WI38 (cell line): ENCODE measurements around the gene EBPL.

Experiments used
- H3K4me3 ChIP-seq: 2 replicates; pipeline ENCODE4 v1.5.1; 2011; ENCODE audit warnings: low read depth, mild to moderate bottlenecking, control low read depth, low read length
- CTCF ChIP-seq: IDR thresholded peaks from 2 replicates; pipeline ENCODE4 v1.5.1; 2012; ENCODE audit warnings: low read depth, mild to moderate bottlenecking, control low read depth, low read length

The EBPL gene

GRCh38 chr13:49653478-49653877 lies 37.8 kb downstream of the EBPL start:
- TF ChIP-seq CTCF = no peak
- no peak overlapping the region for H3K4me3 ChIP-seq

DNA sequence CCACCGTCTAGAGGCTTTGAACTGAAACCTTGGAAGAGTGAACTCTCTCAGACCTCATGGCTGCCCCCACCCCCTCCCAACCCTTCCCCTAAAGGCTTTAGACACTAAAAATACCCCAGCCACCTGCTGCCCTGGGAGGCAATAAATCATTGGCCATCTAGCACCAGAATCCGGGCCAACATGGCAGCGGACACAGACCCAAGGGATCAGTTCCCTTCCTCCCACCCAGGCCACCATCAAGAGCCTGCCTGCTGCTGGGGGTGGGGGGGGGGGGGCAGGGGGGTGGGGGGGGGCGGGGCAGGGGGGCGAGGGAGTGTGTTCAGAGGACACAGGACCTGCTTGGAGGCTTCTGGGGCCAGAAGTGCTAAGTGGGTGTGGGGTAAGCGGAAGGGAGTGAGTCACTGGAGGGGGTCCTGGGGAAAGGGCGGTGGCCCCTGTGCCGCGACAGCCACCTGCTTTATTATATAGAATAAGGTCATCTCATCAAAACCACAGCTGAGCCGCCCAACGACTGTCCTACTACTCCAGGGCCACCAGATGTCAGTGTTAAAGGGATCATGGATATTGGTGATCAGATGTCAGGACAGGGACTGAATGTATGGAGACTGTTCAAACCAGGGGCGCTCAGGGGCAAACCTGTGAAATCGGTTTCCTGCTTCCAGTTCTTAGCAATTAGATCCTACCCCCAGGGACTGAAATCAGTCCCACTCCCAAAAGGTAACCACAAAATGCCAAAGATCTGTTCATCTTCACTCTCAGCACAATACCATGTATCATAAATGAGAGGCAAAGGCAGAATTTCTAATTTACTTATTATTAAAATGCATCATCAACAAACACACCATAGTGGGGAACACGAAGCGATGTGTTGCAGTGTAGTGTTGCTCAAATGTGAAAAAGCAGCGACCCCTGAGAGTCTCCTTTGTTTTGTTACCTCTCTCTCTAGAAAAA lies 38.7 kb downstream of the EBPL start:
- H3K4me3 ChIP-seq = no peak overlapping the region

GRCh38 chr13:49651570-49652354 lies 39.5 kb downstream of the EBPL start:
- H3K4me3 ChIP-seq = no peak overlapping the region
- no peak for TF ChIP-seq CTCF

More for the DNA sequence above, 38.7 kb downstream of the EBPL start:
- TF ChIP-seq CTCF = peak; percentile 34

DNA sequence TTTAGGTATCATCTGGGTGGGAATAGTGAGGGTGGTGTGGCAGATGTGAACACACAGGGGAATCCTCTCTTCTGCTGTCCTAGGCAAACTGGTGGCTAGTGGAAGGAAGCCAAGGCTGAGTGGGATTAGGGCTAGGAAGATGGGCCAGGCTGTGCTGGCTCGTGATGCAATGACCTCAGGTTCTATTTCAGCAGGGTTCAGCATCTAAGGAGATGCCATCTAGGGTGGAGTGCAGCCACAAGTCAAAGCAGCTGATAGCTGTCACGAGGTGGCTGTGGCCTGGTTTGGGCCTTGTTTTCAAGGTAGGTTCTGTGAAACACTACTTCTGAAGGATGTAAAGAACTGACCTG lies 41.3 kb downstream of the EBPL start:
- no peak overlapping the region for H3K4me3 ChIP-seq
- TF ChIP-seq CTCF = no peak

- no peak overlapping the region for H3K4me3 ChIP-seq
- peak; percentile 30; the same call in 1 of the 2 replicates for TF ChIP-seq CTCF
Measured at GRCh38 chr13:49649244-49649962, 41.9 kb downstream of the EBPL start.

- TF ChIP-seq CTCF = no peak
- H3K4me3 ChIP-seq = no peak overlapping the region
Measured at GRCh38 chr13:49646688-49647087, 44.6 kb downstream of the EBPL start.
